Thymus (tissue), 11 donors: ENCODE measurements around the gene FOXN3. TPM values are rescaled to one million over a fixed set of nuclear protein-coding genes. Genes with fewer than 3 reads are reported as not detected.

Experiments
- DNase-seq, 9 donors: peaks; one replicate each; pipeline ENCODE4 v3.0.0-alpha.2; 2013; ENCODE audit warnings: low spot score in 9 of 9, low read depth in 6 of 9, missing footprints in 1 of 9
- H3K27ac ChIP-seq, 2 donors: one replicate each; pipeline ENCODE4 v1.5.1; 2013; ENCODE audit warnings: control low read depth in 1 of 2, low read depth in 1 of 2, low read length in 1 of 2, mild to moderate bottlenecking in 1 of 2, moderate library complexity in 1 of 2
- H3K27me3 ChIP-seq, 2 donors: one replicate each; pipeline ENCODE4 v1.5.1; 2013; ENCODE audit warnings: low read length in 1 of 2; ENCODE audit not compliant: control insufficient read depth in 2 of 2, insufficient read depth in 1 of 2
- H3K36me3 ChIP-seq, 2 donors: one replicate each; pipeline ENCODE4 v1.5.1; 2013; ENCODE audit warnings: low read length in 1 of 2, mild to moderate bottlenecking in 1 of 2, moderate library complexity in 1 of 2; ENCODE audit not compliant: control insufficient read depth in 2 of 2, insufficient read depth in 2 of 2
- H3K4me1 ChIP-seq, 2 donors: one replicate each; pipeline ENCODE4 v1.5.1; 2013; ENCODE audit warnings: low read length in 2 of 2; ENCODE audit not compliant: control insufficient read depth in 2 of 2, insufficient read depth in 2 of 2
- H3K4me3 ChIP-seq, 2 donors: one replicate each; pipeline ENCODE4 v1.5.1; 2013; ENCODE audit warnings: low read length in 2 of 2, control low read depth in 1 of 2, mild to moderate bottlenecking in 1 of 2
- H3K9me3 ChIP-seq, 2 donors: one replicate each; pipeline ENCODE4 v1.5.1; 2013; ENCODE audit warnings: low read length in 1 of 2, mild to moderate bottlenecking in 1 of 2; ENCODE audit not compliant: control insufficient read depth in 2 of 2, insufficient read depth in 1 of 2
- WGBS: extraction: QIAGEN DNeasy Blood & Tissue Kit; methylation state at CpG from one replicate; pipeline ENCODE4 v1.1.7; 2013; 5-methylcytosine and 5-hydroxymethylcytosine counted together
- polyA plus RNA-seq: library from polyadenylated mRNA; stranded (reverse); fragments of 200-250 nt; gene quantifications from one replicate; pipeline ENCODE4 v1.2.3, GENCODE V29; 2013
- total RNA-seq: library from RNA; stranded (reverse); fragments of 120-200 nt; gene quantifications from one replicate; pipeline ENCODE4 v1.2.4, GENCODE V29; 2013
- donor health status: healthy.

Gene FOXN3
- total and polyA plus RNA-seq, 2 donors, result 21.9 to 32.5 TPM

DNA sequence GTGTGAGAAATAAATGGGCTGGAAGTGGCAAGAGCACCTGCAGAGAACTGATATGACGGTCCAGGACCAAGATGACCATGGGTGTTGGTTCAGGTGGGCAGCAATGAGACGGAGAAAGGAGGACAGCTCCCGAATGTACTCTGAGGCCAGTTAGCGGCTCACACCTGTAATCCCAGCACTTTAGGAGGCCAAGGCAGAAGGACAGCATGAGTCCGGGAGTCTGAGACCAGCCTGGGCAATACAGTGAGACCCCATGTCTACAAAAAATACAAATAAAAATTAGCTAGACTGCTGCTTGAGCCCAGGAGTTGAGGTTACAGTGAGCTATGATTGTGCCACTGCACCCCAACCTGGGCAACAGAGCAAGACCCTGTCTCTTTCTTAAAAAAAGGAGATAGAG is 60.1 kb downstream of the FOXN3 start:
- H3K9me3 ChIP-seq, result no peaks in the 10 kb centered on the region

DNA sequence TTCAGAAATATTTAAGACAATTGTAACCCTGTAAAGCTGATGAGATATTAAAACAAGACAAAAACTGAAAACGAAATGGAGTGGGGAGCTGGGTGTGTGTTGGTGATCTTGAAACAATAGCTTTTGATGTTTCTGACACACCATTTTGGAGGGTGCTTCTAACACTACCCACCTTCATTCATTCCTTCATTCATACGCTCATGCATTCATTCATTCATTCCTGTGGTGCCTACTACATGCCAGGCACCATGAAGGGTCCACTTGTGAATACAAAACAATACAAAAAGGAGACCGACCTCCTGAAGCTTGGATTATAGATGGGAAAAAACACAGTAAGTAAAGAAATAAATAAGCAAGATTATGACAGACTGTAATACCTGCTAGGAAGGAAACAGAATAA is 60.5 kb downstream of the FOXN3 start:
- H3K27me3 ChIP-seq, result no peaks in the 10 kb centered on the region
- H3K4me1 ChIP-seq, result peaks cover 11 to 21% of the 10 kb centered on the region in 2 donors
- 71% methylated on average over 3 of the region's 3 CpGs for WGBS
- H3K27ac ChIP-seq, result no peak overlapping the region
- H3K9me3 ChIP-seq, result no peaks in the 10 kb centered on the region
- H3K36me3 ChIP-seq, result no peaks in the 10 kb centered on the region
- no peak for DNase-seq
- no peak overlapping the region for H3K4me3 ChIP-seq

More for the DNA sequence above, 60.1 kb downstream of the FOXN3 start:
- no peaks in the 10 kb centered on the region for H3K27me3 ChIP-seq
- DNase-seq, result no peak
- 79% methylated on average over 5 of the region's 5 CpGs for WGBS
- H3K4me3 ChIP-seq, result no peak overlapping the region
- peaks cover 7 to 17% of the 10 kb centered on the region in 2 donors for H3K4me1 ChIP-seq
- no peaks in the 10 kb centered on the region for H3K36me3 ChIP-seq
- H3K27ac ChIP-seq, result no peak overlapping the region

DNA sequence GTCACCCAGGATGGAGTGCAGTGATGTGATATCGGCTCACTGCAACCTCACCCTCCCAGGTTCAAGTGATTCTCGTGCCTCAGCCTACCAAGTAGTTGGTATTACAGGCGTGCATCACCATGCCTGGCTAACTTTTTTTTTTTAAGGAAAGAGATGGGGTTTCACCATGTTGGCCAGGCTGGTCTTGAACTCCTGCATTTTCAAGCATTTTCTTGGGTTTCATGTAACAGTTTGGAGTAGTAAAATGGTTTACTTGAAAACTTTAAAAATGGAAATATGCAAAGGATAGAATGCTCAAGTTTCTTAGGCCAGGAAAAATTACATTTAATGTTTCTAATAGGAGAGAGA is 63.3 kb downstream of the FOXN3 start:
- 94% methylated on average over 3 of the region's 3 CpGs for WGBS
- Histone ChIP-seq H3K27me3 (no peaks in the 10 kb centered on the region), H3K4me1 (peaks cover 25 to 44% of the 10 kb centered on the region in 2 donors), H3K27ac (no peak overlapping the region), H3K4me3 (no peak overlapping the region), H3K36me3 (peaks cover 0 to 16% of the 10 kb centered on the region in 2 donors), H3K9me3 (no peaks in the 10 kb centered on the region)
- no peak for DNase-seq

DNA sequence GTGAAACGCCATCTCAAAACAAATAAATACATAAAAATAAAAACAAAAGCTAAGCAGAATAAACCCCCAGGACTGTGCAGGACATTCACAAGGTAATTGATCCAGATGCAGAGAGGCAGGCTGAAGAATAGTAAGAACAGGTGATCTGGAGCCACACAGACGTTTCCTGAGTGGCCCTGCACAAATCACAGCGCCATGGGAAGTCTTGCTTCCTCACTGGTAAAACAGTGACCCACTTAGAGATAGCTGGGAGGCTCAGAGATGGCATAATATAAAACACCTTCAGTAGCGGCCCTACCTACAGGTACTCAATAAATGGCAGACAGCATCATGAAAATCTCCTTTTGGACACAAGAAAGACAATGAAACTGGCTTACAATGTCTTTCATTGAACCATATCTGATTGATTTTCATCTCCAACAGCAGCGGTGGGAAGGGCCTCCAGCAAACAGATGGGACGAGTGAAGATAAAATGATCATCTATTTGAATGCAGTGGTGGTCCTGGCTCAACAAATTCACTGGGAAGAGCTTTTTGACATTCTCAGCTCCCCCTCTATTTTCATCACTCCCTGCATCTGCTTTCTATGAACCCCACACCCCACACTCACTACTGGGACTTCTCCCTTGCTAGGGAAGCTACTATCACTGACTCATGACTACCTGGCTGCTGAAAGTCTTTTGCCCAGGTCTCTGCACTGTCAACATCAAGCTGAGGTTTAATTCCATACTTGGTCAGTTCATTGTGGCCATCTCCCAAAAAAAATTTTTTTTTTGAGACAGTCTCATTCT is 63.9 kb downstream of the FOXN3 start:
- Histone ChIP-seq H3K27ac (no peak overlapping the region), H3K27me3 (no peaks in the 10 kb centered on the region), H3K4me3 (no peak overlapping the region), H3K4me1 (peaks cover 25 to 50% of the 10 kb centered on the region in 2 donors), H3K36me3 (peaks cover 3 to 22% of the 10 kb centered on the region in 2 donors), H3K9me3 (no peaks in the 10 kb centered on the region)
- no peak for DNase-seq
- 81% methylated on average over 6 of the region's 6 CpGs for WGBS

DNA sequence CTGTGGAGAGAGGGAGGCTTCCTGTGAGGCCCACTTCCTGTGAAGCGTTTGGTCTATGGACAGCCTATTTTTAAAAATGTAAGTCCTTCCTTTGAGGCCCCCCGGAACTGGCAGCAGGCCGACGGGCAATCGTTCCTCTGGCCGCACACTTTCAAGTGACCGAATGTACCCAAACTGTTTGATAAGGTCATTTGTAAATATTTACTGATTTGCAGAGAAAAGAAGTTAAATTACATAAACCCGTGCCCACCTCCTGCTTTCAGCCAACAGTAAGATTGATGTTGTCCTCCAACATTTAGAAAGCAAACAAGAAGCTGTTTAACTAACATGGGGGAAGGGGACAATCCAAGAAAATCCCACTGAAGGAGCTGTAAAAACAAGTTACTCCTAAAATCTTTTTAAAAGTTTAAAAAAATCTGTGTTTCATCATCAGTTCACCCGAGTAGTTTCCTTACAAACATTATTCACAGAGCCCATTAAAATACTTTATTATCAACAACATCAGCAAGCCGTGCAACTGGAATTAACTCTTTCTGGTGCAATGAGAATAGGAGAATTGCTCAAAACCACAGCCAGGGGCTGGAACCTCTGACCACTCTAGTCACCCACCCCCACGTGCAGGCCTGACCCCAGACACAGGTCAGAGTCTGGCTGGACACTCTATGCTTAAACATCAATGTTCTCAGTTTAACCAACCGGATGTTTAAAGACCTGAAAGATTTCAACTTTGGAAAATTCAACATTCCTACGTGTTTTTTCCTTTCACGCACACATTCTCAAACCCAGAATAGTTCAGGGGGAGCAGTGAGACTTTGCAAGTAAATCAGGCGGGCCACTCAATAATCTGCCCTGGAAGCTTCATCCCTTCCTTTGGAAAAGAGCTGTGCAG is 65.3 kb downstream of the FOXN3 start:
- H3K9me3 ChIP-seq, result no peaks in the 10 kb centered on the region
- no peak overlapping the region for H3K4me3 ChIP-seq
- H3K27ac ChIP-seq, result peak overlapping the region; percentile 68 to 82
- H3K27me3 ChIP-seq, result no peaks in the 10 kb centered on the region
- DNase-seq, result peak in 5 of 9 donors; percentile 33 to 72 (median 50)
- peaks cover 8 to 30% of the 10 kb centered on the region in 2 donors for H3K36me3 ChIP-seq
- WGBS, result 33% methylated on average over 15 of the region's 15 CpGs
- peaks cover 22 to 55% of the 10 kb centered on the region in 2 donors for H3K4me1 ChIP-seq

DNA sequence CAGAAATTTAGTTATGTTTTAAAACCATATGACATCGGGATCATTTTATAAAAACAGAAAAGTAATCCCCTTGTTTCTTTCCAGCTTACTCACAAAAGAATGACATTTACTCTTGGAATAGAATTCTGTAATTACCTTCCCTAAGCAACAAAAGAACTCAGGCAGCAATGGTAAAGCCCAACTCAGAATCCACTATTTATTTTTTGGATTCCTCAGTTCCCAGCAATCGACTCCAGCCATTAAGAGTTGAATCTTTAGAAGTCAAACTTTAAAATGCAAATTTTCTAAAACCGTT is 65.9 kb downstream of the FOXN3 start:
- Histone ChIP-seq H3K4me3 (no peak overlapping the region), H3K4me1 (peaks cover 22 to 55% of the 10 kb centered on the region in 2 donors), H3K27me3 (no peaks in the 10 kb centered on the region), H3K36me3 (peaks cover 13 to 35% of the 10 kb centered on the region in 2 donors), H3K9me3 (no peaks in the 10 kb centered on the region), H3K27ac (peak overlapping the region; percentile 68 to 82)
- WGBS, result 9% methylated on average over 3 of the region's 3 CpGs
- no peak for DNase-seq

DNA sequence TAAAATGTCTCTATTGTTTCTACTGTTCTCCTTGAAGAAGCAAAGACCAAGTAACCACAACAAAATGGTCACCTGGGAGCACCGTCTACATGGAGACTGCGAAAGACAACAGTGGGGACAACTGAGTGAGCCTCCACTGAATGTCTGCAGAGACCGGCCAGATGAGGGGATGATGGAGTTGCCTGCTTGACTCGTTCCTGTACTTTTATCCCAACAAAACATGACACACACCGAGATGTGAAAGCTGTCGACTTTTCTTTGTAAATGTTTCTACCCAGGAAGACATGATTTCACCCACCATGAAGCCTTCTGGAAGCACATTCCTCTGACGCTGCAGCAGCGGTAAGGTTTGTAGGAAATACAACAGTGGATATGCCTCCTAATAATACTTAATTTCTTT is 66.9 kb downstream of the FOXN3 start:
- Histone ChIP-seq H3K36me3 (peaks cover 14 to 35% of the 10 kb centered on the region in 2 donors), H3K27ac (peak overlapping the region in 1 of 2 donors; percentile 56), H3K4me3 (no peak overlapping the region), H3K4me1 (peaks cover 22 to 55% of the 10 kb centered on the region in 2 donors), H3K27me3 (no peaks in the 10 kb centered on the region), H3K9me3 (no peaks in the 10 kb centered on the region)
- DNase-seq, result no peak
- WGBS, result 96% methylated on average over 8 of the region's 8 CpGs

DNA sequence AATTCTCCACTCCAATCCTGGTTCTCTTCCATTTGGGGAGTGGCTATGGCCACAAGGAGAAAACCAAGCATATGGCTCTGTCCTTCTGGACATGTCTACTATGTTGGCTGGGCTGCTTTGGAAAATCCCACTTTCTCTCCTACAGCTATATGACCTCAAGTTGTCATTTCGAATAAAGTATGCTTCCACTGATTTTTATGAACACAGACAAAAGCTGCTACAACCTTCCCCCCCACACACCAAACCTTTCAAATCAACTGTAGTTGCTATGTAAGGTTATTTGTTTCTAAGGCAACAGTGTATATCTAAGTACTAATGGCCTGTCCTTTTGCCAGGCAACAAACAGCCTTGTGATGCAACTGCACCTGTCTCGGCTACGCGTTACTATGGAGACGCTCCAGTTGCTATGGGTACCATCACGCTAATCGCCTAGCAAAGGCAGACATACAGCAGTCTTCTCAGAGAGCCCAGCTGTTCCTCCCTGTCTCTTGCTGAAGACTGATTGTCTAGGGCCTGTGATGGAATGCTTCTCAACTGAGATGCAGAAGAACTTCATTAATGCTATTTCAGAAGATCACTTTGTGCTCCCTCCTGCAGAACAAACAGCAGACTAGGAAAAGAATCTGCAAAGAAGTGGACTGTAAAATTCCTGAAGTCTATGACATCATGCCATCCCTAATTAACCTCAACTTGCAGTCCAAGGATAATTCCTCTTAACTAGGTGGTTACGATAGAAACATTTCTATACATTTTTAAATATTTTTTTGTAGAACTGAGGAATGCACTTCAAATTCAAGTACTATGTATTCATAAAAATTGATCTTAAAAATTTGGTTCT is 67.6 kb downstream of the FOXN3 start:
- peak; percentile 74 to 95 (median 81) for DNase-seq
- 54% methylated on average over 8 of the region's 8 CpGs for WGBS
- Histone ChIP-seq H3K4me3 (no peak overlapping the region), H3K4me1 (peaks cover 22 to 55% of the 10 kb centered on the region in 2 donors), H3K36me3 (peaks cover 14 to 35% of the 10 kb centered on the region in 2 donors), H3K27ac (peak overlapping the region in 1 of 2 donors; percentile 56), H3K9me3 (no peaks in the 10 kb centered on the region), H3K27me3 (no peaks in the 10 kb centered on the region)
